Transverse colon (tissue), 4 donors: ENCODE measurements around the gene GATA5. TPM values are rescaled to one million over a fixed set of nuclear protein-coding genes. Genes with fewer than 3 reads are reported as not detected.

Experiments
- DNase-seq: peaks from one replicate; pipeline ENCODE4 v3.0.0-alpha.2; 2019
- H3K27ac ChIP-seq, 4 donors: fragments of 200-600 bp; sonication (generic); 2 replicates each; pipeline ENCODE4 v1.5.1; 2016 to 2018; ENCODE audit warnings: inconsistent platforms in 4 of 4
- H3K27me3 ChIP-seq: fragments of 200-600 bp; sonication (generic); 2 replicates; pipeline ENCODE4 v1.5.1; 2017; ENCODE audit warnings: inconsistent platforms
- H3K36me3 ChIP-seq, 4 donors: fragments of 200-600 bp; sonication (generic); 2 replicates each; pipeline ENCODE4 v1.5.1; 2017 to 2019; ENCODE audit warnings: inconsistent platforms in 4 of 4
- H3K4me1 ChIP-seq, 4 donors: fragments of 200-600 bp; sonication (generic); 2 replicates each; pipeline ENCODE4 v1.5.1; 2017 to 2020; ENCODE audit warnings: inconsistent platforms in 4 of 4
- H3K4me3 ChIP-seq, 4 donors: fragments of 200-600 bp; sonication (generic); 1 replicate in 1 of 4; 2 replicates in 3 of 4; pipeline versions ENCODE4 v1.5.1 to v1.6.1; 2017 to 2019; ENCODE audit warnings: inconsistent platforms in 4 of 4
- H3K9me3 ChIP-seq, 2 donors: fragments of 200-600 bp; sonication (generic); 2 replicates each; pipeline ENCODE4 v1.5.1; 2017 to 2019; ENCODE audit warnings: inconsistent platforms in 2 of 2
- CTCF ChIP-seq, 5 experiments: fragments of 200-600 bp in 3 of 5; fragments of 450-650 bp in 2 of 5; sonication (generic) in 3 of 5; IDR thresholded peaks; 1 replicate in 2 of 5; 2 replicates in 3 of 5; pipeline ENCODE4 v1.5.1; 2016 to 2017; ENCODE audit warnings: antibody characterized with exemption in 5 of 5, inconsistent platforms in 3 of 5, mild to moderate bottlenecking in 2 of 5, moderate library complexity in 1 of 5
- EP300 ChIP-seq: sonication (generic); formaldehyde crosslinking; IDR thresholded peaks from one replicate; pipeline ENCODE4 v1.6.1; 2017; ENCODE audit warnings: antibody characterized with exemption, low read depth
- POLR2A ChIP-seq: fragments of 450-650 bp; IDR thresholded peaks from one replicate; pipeline ENCODE4 v1.6.1; 2016; ENCODE audit warnings: antibody characterized with exemption, mild to moderate bottlenecking, moderate library complexity
- POLR2AphosphoS5 ChIP-seq, 3 donors: sonication (generic); formaldehyde crosslinking; IDR thresholded peaks; one replicate each; pipeline ENCODE4 v1.6.1; 2016; ENCODE audit warnings: antibody characterized with exemption in 3 of 3
- whole genome bisulfite sequencing, 2 donors: methylation state at CpG; one replicate each; pipeline ENCODE4 v1.1.5; 2018; ENCODE audit warnings: low coverage in 1 of 2; 5-methylcytosine and 5-hydroxymethylcytosine counted together
- in situ Hi-C, 4 donors: fragments of 200-750 bp; cut with MboI; loops; one replicate each; pipeline versions ENCODE4 v1.15.0 to v1.15.1; 2017; ENCODE audit warnings: low sequenced_read_pairs in 3 of 4, low pct_ligation_motif_present in 1 of 4, low pct_unique_long_range_greater_than_20kb in 1 of 4
- intact Hi-C: fragments of 100-400 bp; cut with DNase I; formaldehyde crosslinking; loops from one replicate; pipeline ENCODE4 v1.15.1; 2023; ENCODE audit warnings: low total_unique reads
- total RNA-seq, 4 donors: library from RNA; depleted of rRNA; stranded (reverse); fragments of >200 nt; gene quantifications; one replicate each; pipeline ENCODE4 v1.1.0, GENCODE V29; 2016

Gene GATA5
- total RNA-seq, 4 donors from 2014 or later: not detected

- H3K36me3 ChIP-seq: no peaks in the 10 kb centered on the region
- H3K4me1 ChIP-seq: no peaks in the 10 kb centered on the region
- WGBS, 2 donors: 41% methylated on average over 10 of the region's 10 CpGs; no CpG with 5 or more reads in 1 of the 2 donors
- H3K4me3 ChIP-seq: no peak overlapping the region
- TF ChIP-seq EP300: no peak
- no peak for TF ChIP-seq POLR2A
- TF ChIP-seq CTCF (IDR thresholded peaks at IDR 0.05): no peak
- TF ChIP-seq POLR2AphosphoS5 (IDR thresholded peaks at IDR 0.05): no peak
- in situ Hi-C loops: no loop called here
- no peak overlapping the region for H3K27ac ChIP-seq
- DNase-seq: peak; percentile 27
- H3K27me3 ChIP-seq: peaks cover 19% of the 10 kb centered on the region
- intact Hi-C loops: no loop called here
- no peaks in the 10 kb centered on the region for H3K9me3 ChIP-seq
Measured at GRCh38 chr20:62461157-62461556, 14.6 kb downstream of the GATA5 start.

GRCh38 chr20:62460678-62461077 is 15.1 kb downstream of the GATA5 start:
- intact Hi-C loops: no loop called here
- Histone ChIP-seq H3K27ac (no peak overlapping the region), H3K9me3 (no peaks in the 10 kb centered on the region), H3K27me3 (peaks cover 19% of the 10 kb centered on the region), H3K4me1 (no peaks in the 10 kb centered on the region), H3K36me3 (no peaks in the 10 kb centered on the region), H3K4me3 (no peak overlapping the region)
- 68% methylated on average over 15 of the region's 15 CpGs; no CpG with 5 or more reads in 1 of the 2 donors for WGBS, 2 donors
- in situ Hi-C loops: no loop called here
- TF ChIP-seq EP300 (no peak), POLR2A (no peak), POLR2AphosphoS5 (IDR thresholded peaks at IDR 0.05) (no peak), CTCF (IDR thresholded peaks at IDR 0.05) (no peak)
- DNase-seq: no peak

GRCh38 chr20:62459488-62459887 is 16.3 kb downstream of the GATA5 start:
- H3K27me3 ChIP-seq: peaks cover 19% of the 10 kb centered on the region
- in situ Hi-C loops: no loop called here

More at GRCh38 chr20:62459488-62459887, 16.3 kb downstream of the GATA5 start:
- Histone ChIP-seq H3K36me3 (no peaks in the 10 kb centered on the region), H3K4me1 (no peaks in the 10 kb centered on the region), H3K4me3 (no peak overlapping the region), H3K27ac (no peak overlapping the region), H3K9me3 (no peaks in the 10 kb centered on the region)
- intact Hi-C loops: no loop called here
- DNase-seq: no peak
- TF ChIP-seq POLR2A: no peak
- TF ChIP-seq CTCF (IDR thresholded peaks at IDR 0.05): no peak
- no peak for TF ChIP-seq POLR2AphosphoS5 (IDR thresholded peaks at IDR 0.05)
- no peak for TF ChIP-seq EP300
- 73% methylated on average over 14 of the region's 14 CpGs; no CpG with 5 or more reads in 1 of the 2 donors for WGBS, 2 donors
